GM19463 (cell line): ENCODE data around the gene ATP2B2.
"Not testable (repeated sequence)": the region's sequence is repeated elsewhere in the genome, so short reads cannot be mapped to it uniquely, and the experiment has no call there.

ENCODE experiments used
- ATAC-seq: cut with Tn5 transposase; IDR thresholded peaks from one replicate; pipeline ENCODE4 v1.9.1; 2021; ENCODE audit warnings: mild to moderate bottlenecking, moderate library complexity; ENCODE audit not compliant: unreplicated experiment

Gene ATP2B2

DNA sequence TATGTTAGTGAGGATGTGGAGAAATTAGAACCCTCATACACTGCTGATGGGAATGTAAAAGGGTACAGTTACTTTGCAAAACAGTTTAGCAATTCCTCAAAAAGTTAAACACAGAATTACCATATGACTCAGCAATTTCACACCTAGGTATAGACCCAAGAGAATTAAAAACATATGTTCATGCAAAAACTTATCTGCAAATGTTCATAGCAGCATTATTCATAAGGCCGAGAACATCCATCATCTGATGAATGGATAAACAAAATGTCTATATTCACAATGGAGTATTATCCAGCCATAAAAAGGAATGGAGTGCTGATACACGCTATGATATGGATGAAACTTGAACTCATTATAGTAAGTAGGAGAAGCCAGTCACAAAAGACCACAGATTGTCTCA, 194.8 kb downstream of the ATP2B2 start:
- ATAC-seq = no peak

GRCh38 chr3:10309736-10310135, 195.7 kb downstream of the ATP2B2 start:
- no peak for ATAC-seq

DNA sequence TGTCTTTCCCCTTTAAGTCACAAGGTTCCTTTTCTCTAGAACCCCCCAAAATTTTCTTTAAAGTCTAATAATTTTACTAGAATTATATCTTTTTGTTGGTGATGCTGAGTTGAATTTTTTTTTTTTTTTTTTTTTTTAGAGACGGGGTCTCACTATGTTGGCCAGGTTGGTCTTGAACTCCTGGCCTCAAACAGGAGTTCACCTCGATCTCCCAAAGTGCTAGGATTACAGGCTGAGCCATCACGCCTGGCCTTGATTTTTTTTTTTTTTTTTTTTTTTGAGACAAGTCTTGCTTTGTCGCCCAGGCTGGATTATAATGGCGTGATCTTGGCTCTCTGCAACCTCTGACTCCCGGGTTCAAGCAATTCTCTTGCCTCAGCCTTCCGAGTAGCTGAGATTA, 196.7 kb downstream of the ATP2B2 start:
- no peak for ATAC-seq

DNA sequence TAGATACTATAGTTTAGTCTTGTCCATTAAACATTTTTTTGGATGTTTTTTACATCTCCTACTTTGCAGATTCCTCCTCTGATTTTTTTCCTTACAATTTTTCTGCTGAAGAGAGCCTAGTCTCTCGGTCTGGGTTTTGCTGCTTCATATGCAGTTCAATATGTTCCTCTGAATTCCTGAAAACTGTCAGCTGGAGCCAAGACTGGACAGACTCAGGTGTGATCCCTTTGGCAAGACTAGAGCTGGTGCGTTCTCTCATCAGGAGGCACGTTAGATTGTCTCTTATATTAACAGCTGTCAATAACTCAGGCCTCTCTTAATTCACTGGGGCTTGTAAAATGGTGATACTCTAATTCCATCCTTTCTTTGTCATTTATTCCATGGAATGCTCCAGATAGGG, 199.2 kb downstream of the ATP2B2 start:
- ATAC-seq = no peak

DNA sequence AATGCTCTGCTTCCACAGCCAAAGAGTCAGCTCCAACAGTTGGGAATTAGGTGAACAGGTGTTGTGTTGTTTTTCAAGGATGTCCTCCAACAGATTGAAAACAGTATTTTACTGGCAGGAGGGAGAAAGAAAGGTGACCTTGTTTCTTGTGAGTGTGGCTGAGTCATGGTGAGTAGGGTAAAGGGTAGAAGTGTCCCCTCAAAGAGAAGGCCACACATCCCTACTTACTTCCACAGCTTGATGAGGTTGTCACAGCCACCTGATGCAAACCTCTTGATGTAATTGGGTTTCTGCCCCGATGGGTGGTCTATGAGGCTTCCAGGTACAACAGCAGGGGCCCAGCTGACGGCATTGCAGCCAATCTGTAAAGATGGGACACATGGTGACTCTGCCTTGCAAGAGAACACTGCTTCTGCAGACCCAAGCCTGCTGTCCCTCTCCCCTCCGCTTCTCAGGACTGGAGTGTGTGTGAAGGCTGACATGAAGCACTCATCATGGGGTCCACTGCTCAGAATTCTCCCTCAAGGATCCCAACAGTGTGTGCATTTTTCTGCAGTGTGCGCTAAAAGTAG, 200.0 kb downstream of the ATP2B2 start:
- ATAC-seq = no peak

DNA sequence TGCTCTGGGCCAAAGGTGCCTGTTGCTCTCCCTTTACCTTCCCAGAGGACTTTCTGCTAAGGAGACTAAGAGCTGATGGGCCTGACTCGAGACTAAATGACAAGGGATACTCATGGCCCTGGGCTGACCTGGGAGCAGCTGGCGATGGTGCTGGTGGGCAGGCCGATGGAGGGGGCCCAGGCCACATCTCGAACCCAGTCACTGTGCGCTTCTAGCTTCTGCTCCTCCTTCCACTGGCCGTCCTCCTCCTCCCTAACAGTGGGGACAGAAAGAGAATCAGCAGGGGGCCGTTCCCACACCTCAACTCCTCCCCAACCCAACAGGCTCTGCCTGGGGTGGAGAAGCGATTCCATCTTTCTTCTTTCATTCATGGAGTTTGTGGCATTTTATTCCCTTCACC, 200.5 kb downstream of the ATP2B2 start:
- no peak for ATAC-seq

- ATAC-seq = no peak
Measured at GRCh38 chr3:10303785-10304184, 201.6 kb downstream of the ATP2B2 start.

- ATAC-seq = no peak
Measured at GRCh38 chr3:10303105-10303504, 202.3 kb downstream of the ATP2B2 start.

DNA sequence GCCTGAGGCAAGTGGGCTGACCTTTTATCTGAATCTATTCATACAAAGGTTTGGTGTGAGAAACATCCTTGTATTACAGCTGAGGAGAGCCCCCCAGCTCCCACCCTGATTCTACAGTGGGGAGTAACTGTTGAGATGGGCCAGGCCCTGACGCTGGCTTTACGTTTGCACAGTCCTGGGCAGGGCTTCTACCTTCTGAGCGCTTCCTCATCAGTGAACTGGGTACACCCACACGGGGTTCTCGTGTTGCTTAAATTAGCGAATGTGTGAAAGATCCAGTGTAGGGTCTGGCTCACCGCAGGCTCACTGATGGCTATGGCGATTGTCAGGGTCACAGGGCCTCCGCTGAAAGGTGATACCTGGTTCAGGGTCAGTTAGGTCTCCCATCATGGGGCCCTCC, 205.3 kb downstream of the ATP2B2 start:
- ATAC-seq = no peak

GRCh38 chr3:10299679-10300078, 205.7 kb downstream of the ATP2B2 start:
- ATAC-seq = peak; percentile 89

- no peak for ATAC-seq
Measured at GRCh38 chr3:10299175-10299574, 206.2 kb downstream of the ATP2B2 start.

DNA sequence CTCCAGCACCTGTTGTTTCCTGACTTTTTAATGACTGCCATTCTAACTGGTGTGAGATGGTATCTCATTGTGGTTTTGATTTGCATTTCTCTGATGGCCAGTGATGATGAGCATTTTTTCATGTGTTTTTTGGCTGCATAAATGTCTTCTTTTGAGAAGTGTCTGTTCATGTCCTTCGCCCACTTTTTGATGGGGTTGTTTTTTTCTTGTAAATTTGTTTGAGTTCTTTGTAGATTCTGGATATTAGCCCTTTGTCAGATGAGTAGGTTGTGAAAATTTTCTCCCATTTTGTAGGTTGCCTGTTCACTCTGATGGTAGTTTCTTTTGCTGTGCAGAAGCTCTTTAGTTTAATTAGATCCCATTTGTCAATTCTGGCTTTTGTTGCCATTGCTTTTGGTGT, 207.3 kb downstream of the ATP2B2 start:
- not testable (repeated sequence) for ATAC-seq

DNA sequence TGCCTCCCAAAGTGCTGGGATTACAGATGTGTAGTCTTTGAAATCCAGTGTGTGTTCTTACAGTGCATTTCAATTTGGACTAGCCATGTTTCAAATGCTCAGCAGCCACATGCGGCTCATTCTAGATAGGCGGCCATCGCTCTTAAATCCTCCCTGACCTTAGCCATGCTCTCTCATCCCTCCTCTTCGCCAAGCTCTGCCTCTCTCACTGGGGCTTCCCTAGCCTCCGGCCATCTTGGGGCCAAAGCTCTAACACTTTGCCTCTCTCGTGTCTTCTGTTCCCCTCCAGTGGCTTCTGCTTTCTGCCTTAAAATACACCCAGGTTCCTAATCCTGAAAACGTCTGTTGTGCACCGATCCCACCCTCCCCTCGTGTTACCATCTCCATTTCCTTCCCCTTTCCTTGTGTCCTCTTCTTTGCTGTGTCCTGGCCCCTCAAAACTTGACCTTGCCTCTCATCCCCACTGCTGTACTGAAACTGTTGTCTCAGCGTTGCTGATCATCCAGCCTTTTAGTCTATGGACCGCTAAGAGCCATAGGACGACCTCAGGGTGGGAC, 211.3 kb downstream of the ATP2B2 start:
- ATAC-seq = no peak

- peak; percentile 88 for ATAC-seq
Measured at GRCh38 chr3:10292505-10293419, 212.6 kb downstream of the ATP2B2 start, which contains the start of gene GHRL. GHRL (minus strand) TSS chr3:10292947; CDS start chr3:10290180, 2,767 bp downstream.

DNA sequence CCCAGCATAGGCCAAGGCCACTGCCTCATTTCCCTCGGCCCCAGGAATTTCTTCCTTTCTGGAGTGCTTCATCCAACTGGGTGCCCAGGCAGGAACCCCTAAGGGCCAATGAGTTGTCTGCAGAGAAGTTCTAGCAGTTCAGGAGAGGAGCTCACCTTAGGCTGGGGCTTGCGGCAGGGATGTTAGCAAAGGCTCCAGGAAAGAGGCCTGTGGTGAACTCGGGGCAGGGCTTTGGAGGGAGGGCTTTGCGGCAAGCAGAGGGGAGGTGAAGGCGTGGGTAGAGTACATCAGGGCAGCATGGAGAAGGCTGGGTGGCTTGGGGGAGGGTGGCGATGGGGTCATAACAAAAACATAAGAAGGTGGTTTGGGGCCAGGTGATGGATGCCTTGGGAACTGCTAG, 213.7 kb downstream of the ATP2B2 start:
- no peak for ATAC-seq

DNA sequence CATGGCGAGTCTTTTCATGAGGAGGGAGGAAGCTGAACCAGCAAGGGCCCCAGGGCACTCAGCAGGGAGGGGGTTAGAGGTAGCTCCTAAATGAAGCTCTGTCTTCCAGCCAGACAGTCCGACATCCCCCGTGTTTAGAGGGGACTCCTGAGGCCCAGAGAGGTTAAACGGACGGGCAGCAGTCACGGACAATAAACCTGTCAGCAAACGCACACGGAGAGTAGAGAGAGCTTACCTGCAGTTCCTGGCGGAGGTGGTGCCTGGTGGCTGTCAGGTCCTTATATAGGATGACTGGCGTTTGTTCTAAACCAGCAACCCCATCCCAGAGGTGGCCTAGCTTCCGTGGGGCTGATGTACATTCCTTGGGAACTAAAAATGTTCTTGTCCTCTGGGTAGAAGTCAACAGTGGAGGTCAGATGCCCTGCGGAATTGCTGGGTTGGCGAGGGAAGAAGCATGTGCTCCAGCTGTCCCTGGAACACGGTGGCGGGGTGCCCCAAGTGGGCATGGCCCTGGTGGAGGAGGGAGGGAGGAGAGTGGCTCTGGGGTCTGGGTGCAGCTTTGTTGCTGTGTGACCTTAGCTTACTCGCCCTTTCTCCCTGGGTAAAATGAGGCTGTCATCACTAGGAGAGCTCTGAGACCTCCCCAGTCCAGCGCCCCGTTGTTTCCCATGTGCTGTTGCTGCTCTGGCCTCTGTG, 214.8 kb downstream of the ATP2B2 start:
- ATAC-seq = no peak

DNA sequence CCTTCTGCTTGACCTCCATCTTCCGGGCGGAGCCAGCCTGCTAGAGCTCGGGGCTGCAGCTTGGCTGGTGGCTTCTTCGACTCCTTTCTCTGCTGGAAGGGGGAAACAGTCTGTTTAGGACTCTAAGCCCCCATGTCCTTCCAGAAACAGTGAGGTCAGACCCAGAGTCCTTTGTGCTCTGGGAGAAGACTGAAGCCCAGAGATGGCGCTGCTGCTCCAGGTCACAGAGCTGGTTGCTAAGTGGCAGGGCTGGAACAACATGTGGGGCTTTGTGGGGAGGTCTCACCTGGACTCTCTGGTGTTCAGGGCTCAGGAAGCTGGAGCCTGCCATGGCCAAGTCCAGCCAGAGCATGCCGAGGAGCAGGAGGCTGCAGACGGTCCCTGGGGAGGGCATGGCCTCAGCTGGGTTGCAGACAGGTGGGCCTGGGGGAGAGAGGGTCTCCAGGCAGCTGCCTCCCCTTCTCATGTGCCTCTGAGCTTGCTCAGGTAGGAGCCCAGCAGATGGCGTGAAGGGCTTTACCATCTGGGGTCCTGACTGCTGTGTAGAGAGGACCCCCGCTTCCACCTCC, 215.5 kb downstream of the ATP2B2 start:
- no peak for ATAC-seq

DNA sequence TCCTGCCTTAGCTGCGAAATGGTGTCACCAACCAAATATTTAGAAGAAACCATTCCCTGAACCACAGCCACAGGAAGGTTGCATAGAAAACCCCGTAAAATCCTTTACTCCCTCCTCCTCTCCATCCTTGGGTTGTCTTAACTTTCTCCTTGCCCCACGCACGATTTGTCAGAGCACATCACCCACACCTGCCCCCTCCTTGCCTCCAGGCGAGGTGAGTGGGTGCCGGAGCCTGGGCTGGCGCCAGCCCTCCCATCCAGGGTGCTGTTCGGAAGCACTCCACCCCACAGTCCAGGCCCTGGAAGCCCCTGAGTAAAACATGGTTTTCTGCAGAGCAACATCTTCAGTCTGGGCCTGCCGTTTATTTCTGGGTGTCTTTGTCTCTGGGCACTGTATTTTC, 216.3 kb downstream of the ATP2B2 start:
- ATAC-seq = no peak

- no peak for ATAC-seq
Measured at GRCh38 chr3:10288575-10288960, 216.8 kb downstream of the ATP2B2 start.

- ATAC-seq = no peak
Measured at GRCh38 chr3:10287936-10288574, 217.3 kb downstream of the ATP2B2 start.
